Stimulated activated CD8-positive, alpha-beta memory T cell treated with anti-CD3 and anti-CD28 coated beads, Interleukin-7, amount 100 ng/mL, for 4 hours (primary cell): ENCODE data around the gene TMPRSS4.

Source experiments
- DNase-seq, 2 donors: peaks; one replicate each; pipeline ENCODE4 v3.0.0-alpha.2; 2020; ENCODE audit warnings: low read depth in 2 of 2

Gene TMPRSS4

GRCh38 chr11:118153976-118154375 is 77.1 kb downstream of the TMPRSS4 start:
- no peak for DNase-seq

- no peak for DNase-seq
These were observed 77.8 kb downstream of the TMPRSS4 start for GRCh38 chr11:118154641-118155040.

GRCh38 chr11:118155776-118156530 is 79.1 kb downstream of the TMPRSS4 start:
- DNase-seq, result no peak

GRCh38 chr11:118156531-118157185 is 79.8 kb downstream of the TMPRSS4 start:
- peak in 1 of 2 donors; percentile 21 for DNase-seq

- DNase-seq, result no peak
These were observed 80.5 kb downstream of the TMPRSS4 start for GRCh38 chr11:118157186-118157895.

- DNase-seq, result no peak
These were observed 84.9 kb downstream of the TMPRSS4 start for GRCh38 chr11:118161786-118162185.

GRCh38 chr11:118162846-118163245 is 86.0 kb downstream of the TMPRSS4 start:
- DNase-seq, result no peak

- DNase-seq, result no peak
These were observed 86.6 kb downstream of the TMPRSS4 start for GRCh38 chr11:118163494-118163893.

GRCh38 chr11:118164885-118165284 is 88.0 kb downstream of the TMPRSS4 start:
- DNase-seq, result no peak

GRCh38 chr11:118166641-118167040 is 89.8 kb downstream of the TMPRSS4 start:
- DNase-seq, result no peak

- DNase-seq, result no peak
These were observed 90.4 kb downstream of the TMPRSS4 start for GRCh38 chr11:118167253-118167652.

GRCh38 chr11:118167906-118168305 is 91.0 kb downstream of the TMPRSS4 start:
- DNase-seq, result no peak

- no peak for DNase-seq
These were observed 91.4 kb downstream of the TMPRSS4 start for GRCh38 chr11:118168316-118168715.

- no peak for DNase-seq
These were observed 91.9 kb downstream of the TMPRSS4 start for GRCh38 chr11:118168751-118169150.

GRCh38 chr11:118169300-118170140 is 92.6 kb downstream of the TMPRSS4 start:
- no peak for DNase-seq

GRCh38 chr11:118170231-118170630 is 93.4 kb downstream of the TMPRSS4 start:
- DNase-seq, result no peak

- no peak for DNase-seq
These were observed 94.0 kb downstream of the TMPRSS4 start for GRCh38 chr11:118170882-118171268.
